Neural progenitor cell (in vitro differentiated cells): ENCODE data around the gene SIRT5. TPM values are rescaled to one million over a fixed set of nuclear protein-coding genes. Genes with fewer than 3 reads are reported as not detected.

Experiments used
- DNase-seq: peaks from one replicate; pipeline ENCODE4 v3.0.0-alpha.2; 2016; ENCODE audit warnings: low spot score
- H2AFZ ChIP-seq: fragments of 200-600 bp; sonication (generic); replicated peaks from 2 replicates; pipeline ENCODE4 v1.6.1; 2016; ENCODE audit warnings: antibody characterized with exemption
- H3F3A ChIP-seq: fragments of 200-600 bp; sonication (generic); 2 replicates; pipeline ENCODE4 v1.6.1; 2016; ENCODE audit warnings: antibody characterized with exemption, low read depth
- H3K27ac ChIP-seq: fragments of 200-600 bp; sonication (generic); 2 replicates; pipeline ENCODE4 v1.5.1; 2016; ENCODE audit warnings: mild to moderate bottlenecking
- H3K27me3 ChIP-seq: fragments of 200-600 bp; sonication (generic); 2 replicates; pipeline ENCODE4 v1.6.1; 2016; ENCODE audit warnings: mild to moderate bottlenecking, moderate library complexity
- H3K36me3 ChIP-seq: fragments of 200-600 bp; sonication (generic); 2 replicates; pipeline ENCODE4 v1.5.1; 2016
- H3K4me1 ChIP-seq: fragments of 200-600 bp; sonication (generic); 2 replicates; pipeline ENCODE4 v1.6.1; 2016; ENCODE audit warnings: mixed run types
- H3K4me2 ChIP-seq: fragments of 200-600 bp; sonication (generic); 2 replicates; pipeline ENCODE4 v1.6.1; 2016
- H3K4me3 ChIP-seq: fragments of 200-600 bp; sonication (generic); 2 replicates; pipeline ENCODE4 v1.5.1; 2016
- H3K79me2 ChIP-seq: fragments of 200-600 bp; sonication (generic); 2 replicates; pipeline ENCODE4 v1.6.1; 2016; ENCODE audit warnings: low read depth
- H3K9ac ChIP-seq: fragments of 200-600 bp; sonication (generic); 2 replicates; pipeline ENCODE4 v1.6.1; 2016
- H3K9me3 ChIP-seq: fragments of 200-600 bp; sonication (generic); 2 replicates; pipeline ENCODE4 v1.5.1; 2016; ENCODE audit warnings: low read depth
- H4K20me1 ChIP-seq: fragments of 200-600 bp; sonication (generic); 2 replicates; pipeline ENCODE4 v1.6.1; 2016; ENCODE audit warnings: low read depth
- H3K27ac Mint-ChIP-seq: 3 replicates; pipeline ENCODE4 v1.8.0; 2021; ENCODE audit warnings: mixed read lengths
- H3K27me3 Mint-ChIP-seq: 2 replicates; pipeline ENCODE4 v1.8.0; 2022; ENCODE audit warnings: low read depth, mild to moderate bottlenecking, inconsistent platforms, moderate library complexity, mixed read lengths; ENCODE audit not compliant: insufficient read depth
- H3K36me3 Mint-ChIP-seq: 3 replicates; pipeline ENCODE4 v1.8.0; 2021; ENCODE audit warnings: mixed read lengths
- H3K4me1 Mint-ChIP-seq: 3 replicates; pipeline ENCODE4 v1.8.0; 2021; ENCODE audit warnings: mixed read lengths
- H3K4me3 Mint-ChIP-seq: 3 replicates; pipeline ENCODE4 v1.8.0; 2021; ENCODE audit warnings: mild to moderate bottlenecking, moderate library complexity, mixed read lengths
- H3K9me3 Mint-ChIP-seq: 3 replicates; pipeline ENCODE4 v1.8.0; 2020; ENCODE audit warnings: mixed read lengths
- EZH2 ChIP-seq: fragments of 200-600 bp; sonication (generic); IDR thresholded peaks from 2 replicates; pipeline ENCODE4 v1.6.1; 2017; ENCODE audit warnings: antibody characterized with exemption, mild to moderate bottlenecking, moderate library complexity
- EZH2phosphoT487 ChIP-seq: fragments of 200-600 bp; sonication (generic); IDR thresholded peaks from 2 replicates; pipeline ENCODE4 v1.6.1; 2017; ENCODE audit warnings: antibody characterized with exemption
- total RNA-seq: library from RNA; depleted of rRNA; stranded (reverse); fragments of >200 nt; gene quantifications from 2 replicates; pipeline ENCODE4 v1.2.3, GENCODE V29; 2015; ENCODE audit warnings: low replicate concordance
- TF ChIP-seq, protein P1 (sequence below): fragments of 200-600 bp; sonication (generic); IDR thresholded peaks from 2 replicates; pipeline ENCODE4 v1.5.1; 2017; ENCODE audit warnings: antibody characterized with exemption, mild to moderate bottlenecking

Gene SIRT5
- total RNA-seq, 1 donor from 2014 or later = 18.2 TPM

DNA sequence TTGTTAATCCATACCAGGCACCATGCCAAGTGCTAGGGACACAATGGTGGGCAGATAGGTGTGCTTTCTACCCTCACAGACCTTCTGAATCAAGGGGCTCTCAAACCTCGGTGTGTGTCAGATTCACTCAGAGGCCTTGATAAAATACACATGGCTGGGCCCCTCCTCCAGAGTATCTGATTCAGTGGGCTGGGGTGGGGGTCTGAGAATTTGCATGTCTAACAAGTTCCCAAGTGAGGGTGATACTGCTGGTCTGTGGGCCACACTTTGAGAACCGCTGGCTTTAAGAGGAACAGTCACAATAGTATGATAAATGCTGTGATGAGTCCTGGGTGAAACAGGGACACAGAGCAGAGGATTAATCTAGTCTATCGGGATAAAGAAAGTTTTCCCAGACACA lies 35.8 kb upstream of the SIRT5 start:
- Histone ChIP-seq H3K4me2 (no peak overlapping the region), H3K4me3 (no peak overlapping the region), H3K27me3 (no peaks in the 10 kb centered on the region), H4K20me1 (no peaks in the 10 kb centered on the region), H3K36me3 (no peaks in the 10 kb centered on the region), H3K27ac (no peak overlapping the region), H3K9me3 (no peaks in the 10 kb centered on the region), H2AFZ (no peak overlapping the region), H3F3A (no peaks in the 10 kb centered on the region), H3K9ac (no peak overlapping the region), H3K79me2 (no peaks in the 10 kb centered on the region), H3K4me1 (no peaks in the 10 kb centered on the region)
- TF ChIP-seq EZH2 = no peak
- TF ChIP-seq, protein P1, sequence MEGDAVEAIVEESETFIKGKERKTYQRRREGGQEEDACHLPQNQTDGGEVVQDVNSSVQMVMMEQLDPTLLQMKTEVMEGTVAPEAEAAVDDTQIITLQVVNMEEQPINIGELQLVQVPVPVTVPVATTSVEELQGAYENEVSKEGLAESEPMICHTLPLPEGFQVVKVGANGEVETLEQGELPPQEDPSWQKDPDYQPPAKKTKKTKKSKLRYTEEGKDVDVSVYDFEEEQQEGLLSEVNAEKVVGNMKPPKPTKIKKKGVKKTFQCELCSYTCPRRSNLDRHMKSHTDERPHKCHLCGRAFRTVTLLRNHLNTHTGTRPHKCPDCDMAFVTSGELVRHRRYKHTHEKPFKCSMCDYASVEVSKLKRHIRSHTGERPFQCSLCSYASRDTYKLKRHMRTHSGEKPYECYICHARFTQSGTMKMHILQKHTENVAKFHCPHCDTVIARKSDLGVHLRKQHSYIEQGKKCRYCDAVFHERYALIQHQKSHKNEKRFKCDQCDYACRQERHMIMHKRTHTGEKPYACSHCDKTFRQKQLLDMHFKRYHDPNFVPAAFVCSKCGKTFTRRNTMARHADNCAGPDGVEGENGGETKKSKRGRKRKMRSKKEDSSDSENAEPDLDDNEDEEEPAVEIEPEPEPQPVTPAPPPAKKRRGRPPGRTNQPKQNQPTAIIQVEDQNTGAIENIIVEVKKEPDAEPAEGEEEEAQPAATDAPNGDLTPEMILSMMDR = no peak
- no peak for TF ChIP-seq EZH2phosphoT487
- H3K27me3 Mint-ChIP-seq = peaks cover 12% of the 10 kb centered on the region
- no peak overlapping the region for H3K4me3 Mint-ChIP-seq
- H3K27ac Mint-ChIP-seq = no peak overlapping the region
- H3K4me1 Mint-ChIP-seq = peaks cover 5% of the 10 kb centered on the region
- no peak for DNase-seq
- peaks cover 6% of the 10 kb centered on the region for H3K36me3 Mint-ChIP-seq
- peaks cover 19% of the 10 kb centered on the region for H3K9me3 Mint-ChIP-seq

DNA sequence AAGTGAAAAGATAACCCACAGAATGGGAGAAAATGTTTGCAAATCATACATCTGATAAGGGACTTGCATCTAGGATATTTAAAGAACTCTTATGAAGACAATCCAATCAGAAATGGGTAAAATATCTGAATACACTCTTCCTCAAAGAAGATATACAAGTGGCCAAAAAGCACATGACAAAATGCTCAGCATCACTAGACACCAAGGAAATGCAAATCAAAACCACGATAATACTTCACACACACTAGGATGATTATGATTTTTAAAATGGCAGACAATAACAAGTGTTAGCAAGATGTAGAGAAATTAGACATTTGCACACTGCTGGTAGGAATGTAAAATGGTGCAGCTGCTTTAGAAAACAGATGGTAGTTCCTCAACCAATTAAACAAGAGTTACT lies 34.8 kb upstream of the SIRT5 start:
- Mint-ChIP-seq H3K27me3 (peaks cover 13% of the 10 kb centered on the region), H3K4me1 (peaks cover 5% of the 10 kb centered on the region), H3K9me3 (peaks cover 25% of the 10 kb centered on the region), H3K27ac (no peak overlapping the region), H3K4me3 (no peak overlapping the region), H3K36me3 (peaks cover 6% of the 10 kb centered on the region)
- Histone ChIP-seq H3K9me3 (no peaks in the 10 kb centered on the region), H3K4me3 (no peak overlapping the region), H3F3A (no peaks in the 10 kb centered on the region), H4K20me1 (no peaks in the 10 kb centered on the region), H3K27me3 (no peaks in the 10 kb centered on the region), H3K27ac (no peak overlapping the region), H3K4me1 (no peaks in the 10 kb centered on the region), H3K79me2 (no peaks in the 10 kb centered on the region), H3K36me3 (no peaks in the 10 kb centered on the region), H3K9ac (no peak overlapping the region), H2AFZ (no peak overlapping the region), H3K4me2 (no peak overlapping the region)
- DNase-seq = no peak
- TF ChIP-seq EZH2 (no peak), EZH2phosphoT487 (no peak)
- TF ChIP-seq, protein P1 = no peak

DNA sequence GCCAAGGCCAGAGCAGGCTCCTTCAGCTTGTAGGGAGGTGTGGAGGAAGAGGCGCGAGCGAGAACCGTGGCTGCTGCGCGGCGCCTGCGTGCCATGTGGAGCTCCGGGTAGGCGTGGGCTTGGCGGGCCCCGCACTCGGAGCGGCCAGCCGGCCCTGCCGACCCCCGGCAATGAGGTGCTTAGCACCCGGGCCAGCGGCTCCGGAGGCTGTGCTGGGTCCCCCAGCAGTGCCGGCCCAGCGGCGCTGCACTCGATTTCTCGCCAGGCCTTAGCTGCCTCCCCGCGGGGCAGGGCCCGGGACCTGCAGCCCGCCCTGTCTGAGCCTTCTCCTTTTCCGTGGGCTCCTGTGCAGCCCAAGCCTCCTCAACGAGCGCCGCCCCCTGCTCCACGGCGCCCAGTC lies 32.9 kb upstream of the SIRT5 start:
- H2AFZ ChIP-seq = no peak overlapping the region
- no peaks in the 10 kb centered on the region for H3K79me2 ChIP-seq
- Mint-ChIP-seq H3K9me3 (peaks cover 33% of the 10 kb centered on the region), H3K27me3 (peaks cover 11% of the 10 kb centered on the region), H3K27ac (no peak overlapping the region), H3K4me3 (no peak overlapping the region), H3K36me3 (peaks cover 6% of the 10 kb centered on the region), H3K4me1 (peaks cover 12% of the 10 kb centered on the region)
- H3K27ac ChIP-seq = no peak overlapping the region
- H3K4me3 ChIP-seq = no peak overlapping the region
- no peak overlapping the region for H3K4me2 ChIP-seq
- no peaks in the 10 kb centered on the region for H4K20me1 ChIP-seq
- H3K36me3 ChIP-seq = no peaks in the 10 kb centered on the region
- peaks cover 14% of the 10 kb centered on the region for H3F3A ChIP-seq
- H3K9ac ChIP-seq = no peak overlapping the region
- no peak for TF ChIP-seq EZH2
- TF ChIP-seq EZH2phosphoT487 = no peak
- TF ChIP-seq, protein P1 = no peak
- peaks cover 6% of the 10 kb centered on the region for H3K4me1 ChIP-seq
- no peak for DNase-seq
- H3K27me3 ChIP-seq = no peaks in the 10 kb centered on the region
- H3K9me3 ChIP-seq = no peaks in the 10 kb centered on the region
